ENCODE measurements around the gene CNIH3.
A peak's percentile ranks its signal among the peaks of the same experiment; 100 is the strongest.

Gene CNIH3

DNA sequence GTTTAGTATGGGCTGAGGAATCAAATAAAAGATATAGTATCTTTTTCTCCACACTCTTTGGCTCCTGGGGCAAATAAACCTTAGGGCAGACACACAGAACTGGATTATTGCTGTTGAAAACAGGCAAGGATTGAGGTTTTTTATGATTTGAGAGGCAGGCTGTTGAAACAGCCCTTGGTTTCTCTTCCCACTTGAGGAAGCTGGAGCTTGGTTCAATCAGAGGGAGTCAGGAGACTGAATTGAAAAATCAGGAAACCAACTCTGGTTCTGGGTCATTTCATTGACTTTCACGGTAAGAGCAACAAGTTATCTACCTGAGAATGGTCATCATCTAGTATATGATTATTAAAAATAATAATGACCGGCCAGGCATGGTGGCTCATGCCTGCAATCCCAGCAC lies 108.4 kb downstream of the CNIH3 start:
- no peak for DNase-seq

DNA sequence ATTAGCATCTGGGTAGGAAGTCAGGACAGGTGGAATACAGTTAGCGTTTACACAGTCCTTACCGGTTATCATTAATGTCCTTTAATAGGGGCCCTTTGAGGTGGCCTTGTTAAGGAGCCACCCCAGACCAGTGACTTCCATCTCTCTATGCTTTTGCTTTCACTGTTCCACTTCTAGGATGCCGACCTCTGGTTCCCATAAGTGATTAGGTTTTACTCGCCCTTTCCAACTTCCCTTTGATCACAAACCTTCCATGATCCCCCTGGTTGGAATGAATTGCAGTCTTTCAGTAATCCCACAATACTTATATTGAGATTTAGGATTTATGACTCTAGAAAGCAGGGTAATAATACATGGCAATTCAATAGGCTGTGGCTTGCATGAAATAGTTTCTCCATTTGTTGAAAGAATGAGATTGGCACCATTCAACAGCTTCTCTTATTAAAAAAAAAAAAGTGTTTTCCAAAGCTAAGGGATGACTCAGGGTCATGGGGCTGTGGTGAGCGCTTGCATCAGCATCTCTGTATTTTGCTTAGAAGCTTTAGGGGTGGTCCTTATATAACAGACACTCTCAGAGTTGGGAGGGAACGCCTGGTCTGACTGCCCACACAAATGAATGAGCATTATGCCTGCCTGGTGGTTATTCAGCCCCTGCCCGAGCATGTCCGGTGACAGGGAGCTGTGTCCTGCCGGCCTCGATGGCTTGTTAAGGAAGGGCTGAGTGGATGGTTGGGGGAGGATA lies 110.5 kb downstream of the CNIH3 start:
- DNase-seq: no peak

DNA sequence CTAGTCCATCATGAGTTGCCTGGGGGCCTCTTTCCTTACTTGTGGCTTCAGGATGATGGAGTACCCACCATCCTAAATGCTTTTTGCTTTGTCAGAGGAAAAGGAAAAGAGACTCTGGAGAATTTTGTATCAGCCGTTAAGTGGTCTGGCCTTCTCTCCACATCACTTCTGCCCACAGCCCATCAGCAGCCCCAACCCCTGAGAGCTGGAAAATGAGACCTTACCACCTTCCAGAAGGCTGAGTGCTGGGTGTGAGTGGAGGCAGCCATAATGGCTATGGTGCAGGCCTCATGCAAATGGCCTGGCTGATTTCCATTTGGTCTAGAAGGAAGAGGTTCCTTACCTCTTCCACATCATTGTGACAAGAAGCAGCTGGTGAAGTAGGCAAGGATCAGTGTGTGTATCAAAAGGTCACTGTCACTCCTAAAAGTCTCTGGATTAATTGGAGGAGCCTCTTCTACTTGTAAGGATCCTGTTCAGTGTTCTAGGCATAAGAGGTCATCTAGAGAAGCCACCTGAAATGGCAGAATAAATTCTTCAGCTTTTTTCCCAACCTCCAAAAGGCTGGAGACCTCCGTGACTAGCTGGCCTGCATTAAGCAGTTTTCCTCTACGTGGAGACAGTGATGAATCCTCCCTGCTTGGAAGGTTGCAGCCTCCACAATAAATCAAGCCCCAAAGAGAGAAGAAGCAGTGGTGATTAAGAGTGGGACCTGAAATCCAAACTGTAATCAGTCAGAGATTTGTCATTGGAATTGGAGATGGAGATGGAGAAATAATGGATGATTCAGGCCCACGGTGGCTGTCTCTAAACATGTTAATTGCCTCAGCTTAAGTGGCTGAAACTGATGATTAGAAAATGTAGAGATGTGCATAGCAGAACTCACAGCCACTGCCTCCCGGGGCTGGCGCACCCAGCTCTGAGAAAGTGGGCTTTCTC lies 111.5 kb downstream of the CNIH3 start:
- DNase-seq: no peak

DNA sequence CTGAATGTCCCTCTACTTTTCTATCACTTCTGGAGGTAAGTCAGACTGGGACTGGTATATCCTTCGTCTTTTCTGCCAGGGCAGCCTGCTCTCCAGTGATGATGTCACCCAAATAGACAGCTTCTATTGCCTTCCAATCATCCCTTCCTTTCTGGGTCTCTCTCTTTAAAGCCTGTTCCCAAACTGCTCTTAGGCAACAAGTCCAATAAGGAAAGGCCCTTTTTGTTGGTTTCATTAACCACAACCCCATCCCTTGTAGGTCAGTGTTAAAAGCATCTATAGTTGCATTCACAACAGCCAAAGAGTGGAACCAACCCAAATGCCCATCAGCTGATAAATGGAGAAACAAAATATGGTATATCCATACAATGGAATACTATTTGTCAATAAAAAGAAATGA lies 114.4 kb downstream of the CNIH3 start:
- no peak for DNase-seq

DNA sequence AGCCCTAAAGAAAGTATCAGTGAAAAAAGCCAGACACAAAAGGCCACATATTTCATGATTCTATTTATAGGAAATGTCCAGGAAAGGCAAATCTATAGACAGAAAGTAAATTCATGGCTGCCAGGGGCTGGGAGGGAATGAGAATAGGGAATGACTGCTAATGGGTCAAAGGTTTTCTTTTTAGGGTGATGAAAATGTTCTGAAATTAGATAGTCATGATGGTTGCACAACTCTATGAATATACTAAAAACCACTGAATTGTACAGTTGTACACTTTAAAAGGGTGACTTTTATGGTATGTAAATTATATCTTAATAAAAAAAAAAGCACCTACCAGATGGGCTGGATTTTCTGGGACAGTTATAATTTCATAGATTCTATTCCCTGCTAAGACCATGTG lies 114.8 kb downstream of the CNIH3 start:
- DNase-seq: no peak

DNA sequence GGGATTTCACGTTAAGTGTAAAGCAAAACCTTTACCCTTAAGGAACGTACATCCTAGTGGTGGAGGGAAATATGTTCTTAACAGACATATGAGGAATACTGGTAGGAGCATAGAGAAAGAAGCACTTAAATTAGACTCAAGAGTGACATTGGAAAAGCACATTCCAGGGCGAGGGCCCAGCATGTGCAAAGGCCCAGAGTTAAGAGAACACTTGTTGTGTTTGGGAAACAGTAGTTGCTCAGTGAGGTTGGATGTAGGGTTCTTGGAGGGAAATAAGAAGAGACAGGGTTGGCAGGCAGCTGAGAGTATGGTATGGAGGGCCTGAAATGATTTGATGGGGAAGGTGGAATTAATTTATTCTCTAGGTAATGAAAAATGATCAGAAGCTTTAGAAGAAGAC lies 115.5 kb downstream of the CNIH3 start:
- DNase-seq: no peak

DNA sequence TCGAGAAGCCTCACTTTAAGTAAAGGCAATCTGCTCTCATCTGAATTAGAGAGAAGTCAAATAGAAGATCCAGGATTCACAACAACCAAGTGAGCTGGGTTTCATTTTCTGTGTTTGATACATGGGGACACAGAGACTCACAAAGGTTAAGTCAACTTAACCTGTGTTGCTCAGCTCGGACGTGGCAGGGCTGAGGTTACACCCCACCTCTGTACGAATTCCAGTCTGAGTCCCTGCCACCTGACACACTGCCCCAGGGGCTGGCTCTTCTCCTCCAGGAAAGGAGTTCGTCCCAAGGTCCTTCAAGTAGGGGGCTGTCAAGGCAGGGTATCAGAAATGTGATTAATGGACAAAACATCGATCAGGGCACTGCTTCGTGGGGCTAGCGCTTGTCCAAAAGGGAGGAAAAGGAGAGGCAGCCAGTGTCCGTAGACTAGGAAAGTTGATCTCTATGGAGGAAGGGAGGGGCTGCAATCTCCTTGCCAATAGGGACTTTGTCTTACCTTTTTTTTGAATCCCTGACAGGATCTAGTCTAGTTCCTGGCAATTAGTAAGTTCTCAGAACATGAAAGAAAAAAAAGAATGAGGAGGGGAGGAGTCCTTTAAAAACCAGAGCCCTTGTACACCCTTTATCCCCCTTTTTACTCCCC lies 116.4 kb downstream of the CNIH3 start:
- no peak for DNase-seq

DNA sequence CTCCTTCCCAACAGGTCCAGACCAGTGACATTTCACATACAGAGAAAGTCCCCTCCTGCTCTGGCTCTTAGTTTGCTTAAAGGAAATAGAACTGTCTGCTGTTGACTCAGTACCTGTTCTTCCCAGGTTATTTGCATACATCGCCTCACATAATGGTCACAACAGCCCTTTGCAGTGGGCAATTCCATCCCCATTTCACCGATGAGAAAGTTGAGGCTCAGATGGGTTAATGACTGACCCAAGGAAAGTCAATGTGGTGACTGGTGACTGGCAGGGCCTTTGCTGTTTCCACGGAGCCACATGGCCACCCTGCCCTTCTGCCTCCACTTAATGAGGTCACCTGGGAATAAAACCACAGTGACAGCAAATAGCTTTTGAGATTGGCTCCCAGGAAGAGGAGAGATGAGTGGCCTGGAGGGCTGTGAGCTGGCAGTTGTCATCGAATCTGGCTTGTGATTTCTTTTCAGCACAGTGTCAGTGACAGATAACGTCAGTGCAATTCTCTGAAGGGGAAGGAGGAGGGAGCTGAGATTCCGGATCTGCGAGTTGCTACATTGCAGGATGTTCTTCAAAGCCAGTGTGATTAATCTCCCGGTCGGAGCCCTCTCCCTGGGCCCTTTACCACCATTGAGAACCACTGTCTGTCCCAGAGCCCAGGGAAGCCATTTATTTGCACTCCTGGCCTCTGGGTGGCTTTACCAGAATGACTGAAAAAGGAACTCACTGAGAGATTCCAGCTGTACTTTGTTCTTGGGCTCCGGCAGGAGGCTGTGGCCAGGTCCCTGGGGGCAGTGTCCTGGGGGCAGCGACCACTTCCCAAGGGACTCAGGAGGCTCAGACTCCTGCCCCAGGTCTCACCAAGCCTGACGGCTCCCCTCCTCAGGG lies 117.2 kb downstream of the CNIH3 start:
- DNase-seq: no peak

DNA sequence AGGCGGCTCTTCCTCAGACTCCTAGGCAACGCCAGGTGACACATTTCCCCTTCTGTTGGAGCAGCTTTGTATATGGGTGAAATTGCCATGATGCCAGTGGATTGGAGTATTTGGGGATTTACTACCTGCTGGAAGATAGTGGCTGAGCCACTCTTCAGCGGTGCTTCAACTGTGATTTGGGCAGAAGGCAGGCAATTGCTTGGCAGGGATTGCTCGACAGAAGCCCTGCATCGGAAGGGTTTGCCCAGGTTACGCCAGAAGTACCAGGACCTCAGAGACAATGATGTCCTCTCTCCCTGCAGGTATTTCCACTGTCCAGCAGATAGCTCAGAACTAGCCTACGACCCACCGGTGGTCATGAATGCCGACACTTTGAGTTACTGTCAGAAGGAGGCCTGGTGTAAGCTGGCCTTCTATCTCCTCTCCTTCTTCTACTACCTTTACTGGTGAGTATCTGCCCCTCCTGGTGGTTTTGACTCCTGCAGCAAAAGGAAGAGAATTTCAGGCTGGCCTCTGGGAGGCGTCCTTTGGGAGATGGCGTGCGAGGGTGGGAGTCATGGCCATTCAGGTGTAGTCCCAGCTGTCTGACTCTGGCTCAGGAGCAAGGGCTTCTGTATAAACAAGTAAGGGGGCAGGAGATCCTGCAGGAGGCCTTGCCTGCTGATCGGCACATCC lies 118.3 kb downstream of the CNIH3 start:
- no peak for DNase-seq

DNA sequence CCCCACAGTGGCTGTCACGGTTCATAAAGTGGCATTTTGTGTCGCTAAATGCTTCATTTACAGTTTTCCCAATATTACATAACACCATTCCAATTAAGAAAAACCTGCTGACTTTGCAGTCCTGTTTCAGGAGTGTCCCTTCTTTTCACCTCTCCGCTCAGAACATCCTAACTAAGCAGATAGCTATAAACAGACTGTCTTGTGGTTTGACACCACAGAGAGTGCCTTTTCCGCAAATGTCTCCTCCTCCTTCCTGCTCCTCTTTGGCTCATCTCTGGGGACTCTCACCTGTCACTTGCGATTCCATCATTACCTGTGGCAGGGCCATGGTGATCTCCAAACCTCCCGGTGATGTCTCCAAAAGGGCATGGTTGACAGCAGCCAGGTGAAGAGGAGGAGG lies 119.0 kb downstream of the CNIH3 start:
- peak; percentile 21 for DNase-seq

DNA sequence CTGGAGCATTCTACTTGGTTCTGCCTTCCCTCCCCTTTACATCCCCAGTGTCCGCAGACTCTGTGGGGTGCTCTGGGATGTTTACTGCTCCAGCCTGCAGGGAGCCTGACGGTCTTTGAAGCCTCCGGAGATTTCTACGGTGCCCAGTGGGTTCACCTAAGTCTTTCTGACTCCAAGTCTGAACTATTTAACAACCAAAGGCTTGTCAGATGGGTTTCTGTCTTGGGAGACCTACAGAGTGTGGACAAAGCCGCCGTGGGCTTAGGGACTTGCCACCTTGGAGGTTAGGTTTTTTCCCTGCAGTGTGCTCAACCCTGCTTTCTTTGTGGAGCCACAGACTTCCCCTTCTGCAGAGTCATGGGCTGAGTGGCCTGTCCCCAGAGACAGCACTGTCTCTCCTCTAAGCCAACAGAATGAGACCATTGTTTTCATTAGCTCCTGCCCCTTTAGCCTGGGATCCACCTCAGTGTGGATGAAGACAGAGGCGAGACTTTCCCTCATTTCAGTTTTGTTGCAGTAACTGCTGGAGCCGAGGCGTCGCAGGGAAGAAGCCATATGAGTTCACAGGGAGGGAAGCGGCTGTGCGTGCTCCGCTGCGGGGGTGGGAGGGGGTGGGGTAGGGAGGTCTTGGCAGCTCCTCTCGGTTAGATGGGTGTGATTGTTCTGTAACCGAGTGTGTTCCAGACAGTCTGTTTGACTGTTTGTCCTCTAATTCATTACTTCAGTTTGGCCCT lies 120.7 kb downstream of the CNIH3 start:
- DNase-seq: no peak

DNA sequence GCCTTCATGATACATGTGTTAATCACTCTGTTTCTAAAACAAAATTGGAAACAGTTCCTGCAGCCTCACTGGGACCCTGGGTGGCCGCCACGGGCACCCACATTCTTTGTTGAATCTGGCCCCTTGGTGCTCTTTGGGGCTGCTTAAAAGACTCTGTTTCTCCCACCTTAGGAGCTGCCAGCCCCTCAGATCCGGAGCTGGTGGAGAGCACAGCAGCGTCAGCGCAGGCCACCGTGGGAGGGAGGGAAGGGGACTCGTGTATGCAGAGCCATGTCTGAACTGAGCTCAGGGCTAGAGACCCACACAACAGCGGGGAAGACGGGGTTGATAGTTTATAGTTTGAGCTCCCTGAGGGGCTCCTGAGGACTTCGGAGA lies 121.2 kb downstream of the CNIH3 start:
- DNase-seq: no peak

DNA sequence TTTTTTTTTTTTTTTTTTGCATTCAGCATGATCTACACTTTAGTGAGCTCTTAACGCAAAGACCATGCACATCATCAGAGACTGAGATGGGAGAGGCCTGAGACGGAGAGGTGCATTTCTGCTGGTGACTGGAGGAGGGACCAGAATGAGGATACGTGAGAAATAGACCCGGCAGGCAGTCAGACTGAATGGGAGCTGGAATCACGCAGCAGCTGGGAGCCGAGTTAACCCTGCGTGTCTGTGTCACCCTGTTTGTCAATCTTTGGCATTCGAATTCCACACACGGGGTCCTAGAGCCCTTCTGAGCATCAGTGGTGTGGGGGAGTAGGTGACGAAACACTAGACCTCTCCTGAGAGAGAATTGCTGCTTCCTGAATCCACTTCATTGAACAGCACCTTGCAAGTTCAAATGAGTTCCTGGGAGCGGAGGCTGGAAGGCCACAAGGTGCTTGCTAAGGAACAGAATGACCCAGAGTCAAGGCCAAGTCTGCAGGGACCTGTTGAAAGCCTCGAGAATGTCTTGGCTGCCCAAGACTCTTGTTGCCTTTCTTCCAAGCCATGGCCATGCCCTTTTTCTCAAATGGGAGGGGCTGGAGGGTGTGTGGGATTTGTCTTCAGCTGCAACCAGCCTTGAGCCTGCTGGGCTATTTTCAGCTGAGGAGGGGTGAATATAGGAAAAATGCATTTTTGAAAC lies 123.3 kb downstream of the CNIH3 start:
- DNase-seq: no peak

DNA sequence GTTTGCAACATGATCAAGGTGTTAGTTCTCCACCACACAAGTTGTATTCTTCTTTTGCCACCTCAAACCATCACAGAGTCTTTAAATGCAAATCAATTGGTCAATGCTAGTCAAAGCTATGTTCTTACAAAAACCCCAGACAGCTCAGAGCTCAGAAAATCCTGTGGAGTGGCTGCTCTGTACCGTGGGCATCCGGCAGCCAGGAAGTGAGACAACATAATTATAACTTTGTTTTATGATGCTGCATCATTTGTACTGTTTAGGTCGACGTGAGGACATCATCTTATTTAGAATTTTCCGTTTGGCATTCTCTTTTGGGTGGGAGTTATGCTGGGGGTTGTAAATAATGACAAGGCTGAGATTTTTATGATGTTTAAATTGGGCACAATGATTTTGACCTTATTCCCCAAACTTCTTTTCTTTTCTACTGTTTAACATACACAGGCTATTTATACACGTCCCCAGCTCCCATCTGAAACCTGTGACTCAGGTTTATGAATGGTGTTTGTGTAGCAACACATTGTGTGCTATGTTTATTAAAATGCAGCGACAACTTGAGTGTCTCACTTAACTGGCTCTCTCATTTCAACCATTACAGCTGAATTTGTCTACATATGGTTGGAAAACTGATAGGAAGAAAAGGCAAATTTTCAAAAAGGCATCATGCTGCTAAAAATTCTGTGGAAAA lies 124.0 kb downstream of the CNIH3 start:
- no peak for DNase-seq

DNA sequence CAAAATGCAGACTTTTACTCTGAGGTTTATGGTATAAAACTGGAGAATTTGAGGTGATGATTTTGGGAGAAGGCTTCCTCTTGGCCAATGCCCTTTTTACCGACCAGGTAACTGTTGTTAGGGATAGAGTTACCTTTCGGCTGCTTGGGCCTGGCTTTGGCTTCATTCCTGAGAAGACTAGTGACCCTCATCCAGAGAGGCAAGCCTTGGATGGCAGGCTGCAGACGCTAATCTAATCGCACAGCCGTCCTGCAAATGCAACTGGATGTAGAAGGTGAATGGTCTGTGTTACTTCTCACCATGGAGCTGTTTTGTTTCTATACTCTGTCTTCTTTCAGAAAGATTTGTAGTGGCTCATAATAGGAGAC lies 124.6 kb downstream of the CNIH3 start:
- no peak for DNase-seq

DNA sequence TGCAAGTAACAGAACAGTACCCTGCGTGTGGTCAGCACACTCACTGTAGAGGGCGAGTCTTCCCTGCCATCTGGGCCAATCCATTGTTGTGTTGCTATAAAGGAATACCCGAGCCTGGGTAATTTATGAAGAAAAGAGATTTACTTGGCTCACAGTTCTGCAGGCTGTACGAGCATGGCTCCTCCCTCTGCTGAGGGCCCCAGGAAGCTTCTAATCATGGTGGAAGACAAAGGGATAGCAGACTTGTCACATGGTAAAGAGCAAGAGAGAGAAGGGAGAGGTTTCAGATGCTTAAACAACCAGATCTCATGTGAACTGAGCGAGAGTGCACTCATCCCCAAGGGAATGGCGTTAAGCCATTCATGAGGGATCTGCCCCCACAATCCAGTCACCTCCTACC lies 126.2 kb downstream of the CNIH3 start:
- DNase-seq: no peak

DNA sequence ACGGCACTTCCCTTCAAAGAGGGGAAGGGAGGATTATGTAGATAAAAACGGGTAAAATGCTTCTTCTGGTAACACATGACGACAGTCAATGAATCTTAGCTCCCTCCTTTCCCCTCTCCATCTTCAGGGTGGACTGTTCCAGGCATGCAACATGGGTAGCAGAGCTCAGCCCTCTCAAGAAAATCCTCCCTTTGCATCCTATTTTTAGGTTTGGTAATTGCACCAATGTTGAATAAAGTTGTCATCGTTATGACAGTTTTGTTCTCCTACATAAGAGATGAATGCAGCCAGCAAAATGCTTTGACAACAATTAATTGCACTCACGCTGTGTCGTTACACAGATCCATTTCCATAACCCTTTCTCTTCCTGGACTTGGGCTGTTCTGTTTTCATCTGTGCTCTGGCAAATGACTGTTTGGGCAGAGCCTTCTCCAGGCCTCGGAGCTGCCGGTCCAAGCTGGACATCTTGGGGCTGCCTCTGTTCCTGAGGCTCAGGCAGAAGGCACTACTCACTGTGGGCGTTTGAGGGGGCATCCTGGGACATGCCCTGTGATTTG lies 127.6 kb downstream of the CNIH3 start:
- DNase-seq: no peak

DNA sequence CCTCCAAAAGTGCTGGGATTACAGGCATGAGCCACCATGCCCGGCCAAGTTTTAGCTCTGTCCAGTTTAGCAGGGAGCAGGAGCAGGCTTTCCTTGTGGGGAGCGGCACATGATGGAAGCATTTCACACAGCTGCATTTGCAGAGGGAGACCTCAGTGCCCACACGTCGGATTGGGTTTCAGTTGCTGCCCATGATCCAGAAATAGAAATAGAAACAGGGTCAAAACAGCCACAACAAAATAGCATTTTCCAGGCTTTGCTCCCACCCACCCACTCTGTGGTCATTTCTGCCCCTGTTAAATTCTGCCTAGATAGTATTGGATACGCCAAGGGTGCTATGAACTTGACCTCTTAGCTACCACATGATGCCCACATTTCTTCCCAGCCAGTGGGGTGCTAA lies 128.4 kb downstream of the CNIH3 start:
- no peak for DNase-seq

DNA sequence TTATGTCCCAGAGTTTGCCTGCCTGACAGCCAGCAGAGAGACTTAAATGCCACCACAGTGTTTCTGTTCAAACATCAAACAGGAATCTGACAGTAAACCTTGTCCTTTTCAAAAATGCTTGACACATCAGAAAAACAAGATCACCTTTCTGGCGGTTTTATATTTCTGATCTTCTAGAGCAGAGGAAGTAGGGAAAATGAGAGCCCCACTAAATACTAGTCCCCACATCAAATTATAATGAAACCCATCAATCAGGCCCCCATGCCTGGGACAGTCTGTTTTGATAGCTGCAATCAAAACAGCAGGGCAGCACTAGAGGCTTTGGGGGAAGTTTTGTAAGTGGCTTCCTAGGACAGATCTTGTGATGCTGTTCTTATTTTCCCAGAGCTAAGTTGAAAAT lies 129.3 kb downstream of the CNIH3 start:
- DNase-seq: no peak

DNA sequence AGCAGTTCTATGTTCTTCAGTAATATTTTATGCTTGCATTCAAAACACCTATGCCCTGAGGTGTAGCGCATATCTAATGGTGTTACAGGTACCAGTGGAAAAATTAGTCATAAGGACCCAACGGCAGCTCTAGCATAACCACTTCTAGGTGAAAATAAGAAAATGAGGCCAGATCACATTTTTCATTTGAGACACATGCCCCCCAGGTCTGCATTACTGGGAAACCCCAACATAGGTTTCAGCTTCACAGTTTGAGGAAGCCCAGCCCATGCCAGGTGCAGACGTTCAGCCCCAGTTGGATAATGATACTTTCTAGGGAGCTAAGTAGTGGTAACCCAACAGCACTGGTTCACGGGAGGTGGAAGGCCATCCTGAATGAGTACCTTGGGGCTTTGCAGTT lies 129.8 kb downstream of the CNIH3 start:
- DNase-seq: no peak

Measured in RPMI8226 (cell line).